T-helper 2 cell treated with Interferon-gamma antibody and Interleukin-4, amounts not matched to agents 5 μg/mL and 100 μg/mL, for 36 hours (primary cell): Measurements from ENCODE around the gene GPRIN1.
"Not testable (repeated sequence)": the region's sequence is repeated elsewhere in the genome, so short reads cannot be mapped to it uniquely, and the experiment has no call there.

ENCODE experiments used
- DNase-seq: peaks from one replicate; pipeline ENCODE4 v3.0.0; 2021; ENCODE audit warnings: low spot score
- H3K27ac Mint-ChIP-seq: one replicate; pipeline ENCODE4 v1.8.0; 2021; ENCODE audit warnings: mild to moderate bottlenecking, mixed read lengths
- H3K27me3 Mint-ChIP-seq: one replicate; pipeline ENCODE4 v1.8.0; 2021; ENCODE audit warnings: low read depth, mixed read lengths
- H3K36me3 Mint-ChIP-seq: one replicate; pipeline ENCODE4 v1.8.0; 2021; ENCODE audit warnings: low read depth, mixed read lengths
- H3K4me1 Mint-ChIP-seq: one replicate; pipeline ENCODE4 v1.8.0; 2021; ENCODE audit warnings: low read depth, mixed read lengths
- H3K4me3 Mint-ChIP-seq: one replicate; pipeline ENCODE4 v1.8.0; 2022; ENCODE audit warnings: mild to moderate bottlenecking, moderate library complexity, mixed read lengths
- H3K9me3 Mint-ChIP-seq: one replicate; pipeline ENCODE4 v1.8.0; 2021; ENCODE audit warnings: mixed read lengths

GPRIN1 gene

DNA sequence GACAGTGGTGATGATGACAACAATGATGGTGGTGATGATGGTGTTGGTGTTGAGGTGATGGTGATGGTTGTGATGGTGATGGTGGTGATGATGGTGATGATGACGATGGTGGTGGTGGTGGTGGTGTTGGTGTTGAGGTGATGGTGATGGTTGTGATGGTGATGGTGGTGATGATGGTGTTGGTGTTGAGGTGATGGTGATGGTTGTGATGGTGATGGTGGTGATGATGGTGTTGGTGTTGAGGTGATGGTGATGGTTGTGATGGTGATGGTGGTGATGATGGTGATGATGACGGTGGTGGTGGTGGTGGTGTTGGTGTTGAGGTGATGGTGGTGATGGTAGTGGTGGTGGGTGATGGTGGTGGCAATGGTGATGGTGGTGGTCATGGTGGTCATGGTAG lies 18.3 kb downstream of the GPRIN1 start:
- H3K27ac Mint-ChIP-seq, H3K27me3 Mint-ChIP-seq, H3K9me3 Mint-ChIP-seq, H3K4me1 Mint-ChIP-seq, H3K4me3 Mint-ChIP-seq, H3K36me3 Mint-ChIP-seq, DNase-seq: not testable (repeated sequence)

GRCh38 chr5:176590035-176590717 lies 19.8 kb downstream of the GPRIN1 start:
- peaks cover 2% of the 10 kb centered on the region for H3K27me3 Mint-ChIP-seq
- H3K4me1 Mint-ChIP-seq, result no peaks in the 10 kb centered on the region
- no peaks in the 10 kb centered on the region for H3K36me3 Mint-ChIP-seq
- peaks cover 14% of the 10 kb centered on the region for H3K9me3 Mint-ChIP-seq
- no peak overlapping the region for H3K4me3 Mint-ChIP-seq
- DNase-seq, result no peak
- H3K27ac Mint-ChIP-seq, result no peak overlapping the region

DNA sequence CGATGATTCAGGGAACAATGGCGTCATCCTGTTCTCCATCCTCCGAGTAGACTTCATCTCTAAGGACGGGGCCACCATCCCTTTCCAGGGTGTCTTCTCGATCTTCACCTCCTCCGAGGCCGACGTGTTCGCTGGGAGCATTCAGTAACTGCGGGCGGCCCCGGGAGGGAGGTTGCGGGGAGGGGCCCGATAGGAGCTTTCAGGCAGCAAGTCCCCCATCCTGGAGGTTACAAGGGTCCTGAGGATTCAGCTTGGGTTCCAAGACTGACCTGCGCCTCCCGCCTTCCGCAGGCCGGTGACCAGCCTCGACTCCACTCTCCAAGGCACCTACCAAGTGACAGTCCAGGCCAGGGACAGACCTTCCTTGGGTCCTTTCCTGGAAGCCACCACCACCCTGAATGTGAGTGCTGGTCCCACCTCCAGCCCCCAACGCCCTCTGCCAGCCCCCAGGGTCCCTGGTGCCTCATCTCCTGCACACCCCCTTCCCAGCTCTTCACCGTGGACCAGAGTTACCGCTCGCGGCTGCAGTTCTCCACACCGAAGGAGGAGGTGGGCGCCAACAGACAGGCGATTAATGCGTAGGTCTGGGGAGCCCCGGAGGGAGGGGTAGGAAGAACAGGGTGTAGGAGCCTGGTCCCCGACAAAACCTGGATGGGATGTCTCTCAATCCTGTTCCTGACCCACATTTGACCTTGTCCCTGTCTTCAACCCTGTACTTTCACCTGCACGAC lies 20.8 kb downstream of the GPRIN1 start:
- no peaks in the 10 kb centered on the region for H3K27me3 Mint-ChIP-seq
- H3K4me1 Mint-ChIP-seq, result no peaks in the 10 kb centered on the region
- no peaks in the 10 kb centered on the region for H3K36me3 Mint-ChIP-seq
- H3K4me3 Mint-ChIP-seq, result no peak overlapping the region
- no peak for DNase-seq
- H3K27ac Mint-ChIP-seq, result no peak overlapping the region
- peaks cover 16% of the 10 kb centered on the region for H3K9me3 Mint-ChIP-seq

GRCh38 chr5:176588297-176588696 lies 21.7 kb downstream of the GPRIN1 start:
- no peak for DNase-seq
- Mint-ChIP-seq H3K4me3 (no peak overlapping the region), H3K9me3 (peaks cover 16% of the 10 kb centered on the region), H3K27ac (no peak overlapping the region), H3K36me3 (no peaks in the 10 kb centered on the region), H3K27me3 (no peaks in the 10 kb centered on the region), H3K4me1 (no peaks in the 10 kb centered on the region)

DNA sequence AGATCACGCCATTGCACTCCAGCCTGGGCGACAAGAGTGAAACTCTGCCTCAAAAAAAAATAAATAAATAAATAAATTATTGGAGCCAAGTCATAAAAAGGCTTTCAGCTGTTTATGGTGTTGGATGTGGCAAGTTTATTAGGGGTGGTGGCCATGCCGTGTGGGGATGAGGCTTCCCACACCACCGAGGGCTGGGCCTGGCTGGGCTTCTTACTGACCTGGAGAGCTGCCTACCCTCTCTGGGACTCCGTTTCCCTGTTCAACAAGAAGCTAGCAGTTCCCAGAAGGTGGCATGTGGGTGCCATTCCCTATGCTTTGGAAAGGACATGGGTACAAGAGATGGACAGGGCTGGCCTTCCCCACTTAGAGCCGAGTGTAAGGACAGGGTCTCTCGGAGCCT lies 22.6 kb downstream of the GPRIN1 start:
- no peaks in the 10 kb centered on the region for H3K36me3 Mint-ChIP-seq
- peaks cover 16% of the 10 kb centered on the region for H3K9me3 Mint-ChIP-seq
- H3K4me1 Mint-ChIP-seq, result no peaks in the 10 kb centered on the region
- no peaks in the 10 kb centered on the region for H3K27me3 Mint-ChIP-seq
- no peak for DNase-seq
- no peak overlapping the region for H3K4me3 Mint-ChIP-seq
- no peak overlapping the region for H3K27ac Mint-ChIP-seq

- Mint-ChIP-seq H3K27ac (no peak overlapping the region), H3K27me3 (no peaks in the 10 kb centered on the region), H3K4me3 (no peak overlapping the region), H3K9me3 (peaks cover 11% of the 10 kb centered on the region), H3K4me1 (no peaks in the 10 kb centered on the region), H3K36me3 (no peaks in the 10 kb centered on the region)
- DNase-seq, result no peak
These were observed 26.9 kb downstream of the GPRIN1 start for GRCh38 chr5:176583076-176583475.

GRCh38 chr5:176581361-176581760 lies 28.6 kb downstream of the GPRIN1 start:
- Mint-ChIP-seq H3K4me1 (no peaks in the 10 kb centered on the region), H3K36me3 (no peaks in the 10 kb centered on the region), H3K4me3 (no peak overlapping the region), H3K27ac (no peak overlapping the region), H3K27me3 (no peaks in the 10 kb centered on the region), H3K9me3 (peaks cover 7% of the 10 kb centered on the region)
- no peak for DNase-seq

- H3K27ac Mint-ChIP-seq, result no peak overlapping the region
- no peak overlapping the region for H3K4me3 Mint-ChIP-seq
- H3K36me3 Mint-ChIP-seq, result no peaks in the 10 kb centered on the region
- no peak for DNase-seq
- no peaks in the 10 kb centered on the region for H3K27me3 Mint-ChIP-seq
- H3K9me3 Mint-ChIP-seq, result no peaks in the 10 kb centered on the region
- H3K4me1 Mint-ChIP-seq, result no peaks in the 10 kb centered on the region
These were observed 30.6 kb downstream of the GPRIN1 start for GRCh38 chr5:176579323-176579722.

- Mint-ChIP-seq H3K4me3 (no peak overlapping the region), H3K36me3 (no peaks in the 10 kb centered on the region), H3K27ac (no peak overlapping the region), H3K4me1 (no peaks in the 10 kb centered on the region), H3K27me3 (no peaks in the 10 kb centered on the region), H3K9me3 (no peaks in the 10 kb centered on the region)
- peak; percentile 15 for DNase-seq
These were observed 31.6 kb downstream of the GPRIN1 start for GRCh38 chr5:176578391-176578808.

- H3K4me3 Mint-ChIP-seq, result no peak overlapping the region
- no peak overlapping the region for H3K27ac Mint-ChIP-seq
- H3K27me3 Mint-ChIP-seq, result peaks cover 3% of the 10 kb centered on the region
- H3K4me1 Mint-ChIP-seq, result no peaks in the 10 kb centered on the region
- no peaks in the 10 kb centered on the region for H3K36me3 Mint-ChIP-seq
- no peak for DNase-seq
- H3K9me3 Mint-ChIP-seq, result no peaks in the 10 kb centered on the region
These were observed 32.4 kb downstream of the GPRIN1 start for GRCh38 chr5:176577312-176578176.

- H3K27ac Mint-ChIP-seq, result no peak overlapping the region
- H3K4me1 Mint-ChIP-seq, result no peaks in the 10 kb centered on the region
- no peaks in the 10 kb centered on the region for H3K9me3 Mint-ChIP-seq
- DNase-seq, result no peak
- peaks cover 6% of the 10 kb centered on the region for H3K27me3 Mint-ChIP-seq
- H3K4me3 Mint-ChIP-seq, result no peak overlapping the region
- H3K36me3 Mint-ChIP-seq, result no peaks in the 10 kb centered on the region
These were observed 34.2 kb downstream of the GPRIN1 start for GRCh38 chr5:176575488-176576422.

DNA sequence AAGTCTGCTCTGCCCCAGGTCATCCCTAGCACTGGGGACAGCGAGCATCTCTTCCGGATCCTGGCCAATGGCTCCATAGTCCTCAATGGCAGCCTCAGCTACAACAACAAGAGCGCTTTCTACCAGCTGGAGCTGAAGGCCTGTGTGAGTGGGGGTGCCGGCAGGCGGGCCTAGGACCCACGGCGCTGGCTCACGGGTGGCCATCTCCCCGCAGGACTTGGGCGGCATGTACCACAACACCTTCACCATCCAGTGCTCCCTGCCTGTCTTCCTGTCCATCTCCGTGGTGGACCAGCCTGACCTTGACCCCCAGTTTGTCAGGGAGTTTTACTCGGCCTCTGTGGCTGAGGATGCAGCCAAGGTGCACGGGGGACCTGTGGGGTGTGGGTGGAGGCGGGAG lies 34.9 kb downstream of the GPRIN1 start:
- Mint-ChIP-seq H3K27me3 (peaks cover 6% of the 10 kb centered on the region), H3K36me3 (no peaks in the 10 kb centered on the region)

GRCh38 chr5:176574297-176574591 lies 35.7 kb downstream of the GPRIN1 start:
- peaks cover 6% of the 10 kb centered on the region for H3K27me3 Mint-ChIP-seq
- no peak overlapping the region for H3K4me3 Mint-ChIP-seq
- no peaks in the 10 kb centered on the region for H3K9me3 Mint-ChIP-seq
- DNase-seq, result no peak
- H3K4me1 Mint-ChIP-seq, result no peaks in the 10 kb centered on the region
- no peak overlapping the region for H3K27ac Mint-ChIP-seq
- H3K36me3 Mint-ChIP-seq, result no peaks in the 10 kb centered on the region

More for the DNA sequence above, 34.9 kb downstream of the GPRIN1 start:
- no peak for DNase-seq
- H3K9me3 Mint-ChIP-seq, result no peaks in the 10 kb centered on the region
- H3K27ac Mint-ChIP-seq, result no peak overlapping the region
- no peaks in the 10 kb centered on the region for H3K4me1 Mint-ChIP-seq
- no peak overlapping the region for H3K4me3 Mint-ChIP-seq
